Activated naive CD8-positive, alpha-beta T cell (primary cell): ENCODE measurements around the gene RAB24.
"Not testable (repeated sequence)": the region's sequence is repeated elsewhere in the genome, so short reads cannot be mapped to it uniquely, and the experiment has no call there.

Source experiments
- H3K27ac Mint-ChIP-seq: one replicate; pipeline ENCODE4 v1.8.0; 2021; ENCODE audit warnings: mixed read lengths
- H3K27me3 Mint-ChIP-seq: one replicate; pipeline ENCODE4 v1.8.0; 2021; ENCODE audit warnings: mixed read lengths
- H3K36me3 Mint-ChIP-seq: one replicate; pipeline ENCODE4 v1.8.0; 2021; ENCODE audit warnings: mixed read lengths
- H3K4me1 Mint-ChIP-seq: one replicate; pipeline ENCODE4 v1.8.0; 2021; ENCODE audit warnings: low read depth, mixed read lengths
- H3K4me3 Mint-ChIP-seq: one replicate; pipeline ENCODE4 v1.8.0; 2021; ENCODE audit warnings: mild to moderate bottlenecking, mixed read lengths
- H3K9me3 Mint-ChIP-seq: one replicate; pipeline ENCODE4 v1.8.0; 2021; ENCODE audit warnings: low read depth, mixed read lengths

Gene RAB24

GRCh38 chr5:177309351-177310191 is 6.1 kb upstream of the RAB24 start:
- no peaks in the 10 kb centered on the region for H3K27me3 Mint-ChIP-seq
- H3K36me3 Mint-ChIP-seq: peaks cover 8% of the 10 kb centered on the region
- H3K4me1 Mint-ChIP-seq: peaks cover 44% of the 10 kb centered on the region
- H3K27ac Mint-ChIP-seq: peak overlapping the region; percentile 22
- H3K4me3 Mint-ChIP-seq: peak overlapping the region; percentile 62
- H3K9me3 Mint-ChIP-seq: no peaks in the 10 kb centered on the region

GRCh38 chr5:177308740-177309139 is 5.2 kb upstream of the RAB24 start:
- H3K4me3 Mint-ChIP-seq: no peak overlapping the region
- H3K9me3 Mint-ChIP-seq: no peaks in the 10 kb centered on the region
- H3K36me3 Mint-ChIP-seq: peaks cover 8% of the 10 kb centered on the region
- no peak overlapping the region for H3K27ac Mint-ChIP-seq
- H3K27me3 Mint-ChIP-seq: no peaks in the 10 kb centered on the region
- peaks cover 47% of the 10 kb centered on the region for H3K4me1 Mint-ChIP-seq

DNA sequence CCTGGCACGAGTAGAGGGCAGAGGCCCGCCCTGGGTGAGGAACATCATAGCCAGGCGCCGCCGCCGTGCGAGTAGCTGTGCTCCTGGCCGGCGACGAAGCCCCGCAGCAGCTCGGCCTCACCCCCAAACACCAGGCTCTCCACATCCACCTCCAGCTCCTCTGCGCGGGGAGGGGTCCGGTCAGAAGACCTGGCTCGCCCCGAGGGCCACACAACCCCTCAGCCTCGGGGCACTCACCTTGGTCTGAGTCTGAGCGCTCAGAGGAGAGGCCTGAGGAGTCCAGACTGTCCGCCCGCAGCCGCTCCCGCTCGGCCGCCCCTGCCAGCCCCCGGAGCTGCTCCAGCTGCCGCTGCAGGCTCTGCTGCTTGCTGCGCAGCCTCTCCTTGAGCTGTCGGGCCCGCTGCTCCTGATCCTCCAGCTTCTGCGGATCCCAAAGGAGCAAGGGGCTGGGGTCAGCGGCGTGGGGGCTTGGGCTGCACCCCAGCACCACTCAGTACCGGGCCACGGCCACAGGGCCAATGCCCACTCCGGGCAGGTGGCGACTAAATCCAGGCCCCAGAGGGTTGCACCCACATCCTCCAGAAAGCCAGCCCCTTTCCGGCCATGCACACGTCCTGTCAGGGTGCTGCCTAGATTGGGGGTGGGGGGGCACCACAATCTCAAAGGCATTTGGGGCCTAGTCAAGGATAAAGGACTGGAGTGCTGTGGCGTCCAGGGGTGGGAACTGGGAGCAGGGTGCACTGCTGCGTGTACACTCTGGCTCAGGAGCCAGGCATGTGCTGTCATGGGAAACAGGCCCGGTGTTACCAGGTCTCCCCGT is 4.2 kb upstream of the RAB24 start:
- Mint-ChIP-seq H3K36me3 (peaks cover 8% of the 10 kb centered on the region), H3K4me3 (no peak overlapping the region), H3K27me3 (no peaks in the 10 kb centered on the region), H3K9me3 (no peaks in the 10 kb centered on the region), H3K27ac (no peak overlapping the region), H3K4me1 (peaks cover 47% of the 10 kb centered on the region)

- Mint-ChIP-seq H3K27ac (peak overlapping the region; percentile 43), H3K36me3 (peaks cover 8% of the 10 kb centered on the region), H3K27me3 (no peaks in the 10 kb centered on the region), H3K4me3 (peak overlapping the region; percentile 9), H3K4me1 (peaks cover 49% of the 10 kb centered on the region), H3K9me3 (no peaks in the 10 kb centered on the region)
Measured at GRCh38 chr5:177306674-177307543, 3.4 kb upstream of the RAB24 start.

- not testable (repeated sequence) for H3K36me3 Mint-ChIP-seq, H3K9me3 Mint-ChIP-seq, H3K27me3 Mint-ChIP-seq
- peak overlapping the region; percentile 98 for H3K4me3 Mint-ChIP-seq
- H3K27ac Mint-ChIP-seq: peak overlapping the region; percentile 58
- peaks cover 57% of the 10 kb centered on the region for H3K4me1 Mint-ChIP-seq
Measured at GRCh38 chr5:177306103-177306640, 2.7 kb upstream of the RAB24 start.

DNA sequence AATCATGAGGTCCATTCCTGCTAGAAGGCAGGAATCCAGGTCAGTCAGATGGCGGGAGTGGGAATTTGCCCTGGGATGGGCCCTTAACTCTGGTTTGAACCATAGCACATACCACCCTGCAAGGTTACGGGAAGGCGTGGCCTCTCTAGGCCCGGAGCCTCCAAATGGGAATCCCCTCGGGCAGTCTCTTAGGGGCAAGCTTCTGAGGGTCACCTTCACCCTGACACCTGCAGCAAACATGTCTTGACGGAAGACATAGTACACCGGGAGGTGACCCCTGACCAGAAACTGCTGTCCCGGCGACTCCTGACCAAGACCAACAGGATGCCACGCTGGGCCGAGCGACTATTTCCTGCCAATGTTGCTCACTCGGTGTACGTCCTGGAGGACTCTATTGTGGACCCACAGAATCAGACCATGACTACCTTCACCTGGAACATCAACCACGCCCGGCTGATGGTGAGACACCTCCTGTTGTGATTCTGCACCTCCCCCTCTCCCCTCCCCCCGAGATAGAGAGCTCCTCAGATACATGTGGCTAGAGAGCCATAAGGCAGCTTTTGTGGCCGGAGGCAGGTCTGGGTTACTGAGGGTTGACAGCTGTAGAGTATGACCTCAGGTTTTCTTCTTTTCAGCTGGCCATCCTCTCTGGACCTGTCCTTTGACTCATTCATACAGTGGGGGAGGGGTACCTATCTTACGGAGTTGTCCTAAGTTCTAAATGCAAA is 1.0 kb upstream of the RAB24 start:
- peaks cover 8% of the 10 kb centered on the region for H3K36me3 Mint-ChIP-seq

GRCh38 chr5:177303925-177304391 is 439 bp upstream of the RAB24 start:
- Mint-ChIP-seq H3K36me3 (peaks cover 8% of the 10 kb centered on the region), H3K4me3 (peak overlapping the region; percentile 98), H3K27ac (peak overlapping the region; percentile 91), H3K4me1 (peaks cover 61% of the 10 kb centered on the region), H3K27me3 (no peaks in the 10 kb centered on the region), H3K9me3 (no peaks in the 10 kb centered on the region)

More for the DNA sequence above, 1.0 kb upstream of the RAB24 start:
- Mint-ChIP-seq H3K27me3 (no peaks in the 10 kb centered on the region), H3K4me3 (peak overlapping the region; percentile 98), H3K27ac (peak overlapping the region; percentile 91), H3K9me3 (no peaks in the 10 kb centered on the region), H3K4me1 (peaks cover 60% of the 10 kb centered on the region)

- Mint-ChIP-seq H3K36me3 (peaks cover 8% of the 10 kb centered on the region), H3K27me3 (no peaks in the 10 kb centered on the region), H3K27ac (peak overlapping the region; percentile 81), H3K4me1 (peaks cover 66% of the 10 kb centered on the region), H3K4me3 (peak overlapping the region; percentile 98), H3K9me3 (no peaks in the 10 kb centered on the region)
Measured at GRCh38 chr5:177302354-177303110, 987 bp downstream of the RAB24 start.

GRCh38 chr5:177301503-177302165 is 1.9 kb downstream of the RAB24 start:
- Mint-ChIP-seq H3K27ac (peak overlapping the region; percentile 81), H3K4me1 (peaks cover 67% of the 10 kb centered on the region), H3K36me3 (peaks cover 8% of the 10 kb centered on the region), H3K4me3 (peak overlapping the region; percentile 98), H3K9me3 (no peaks in the 10 kb centered on the region), H3K27me3 (no peaks in the 10 kb centered on the region)

GRCh38 chr5:177300951-177301350 is 2.6 kb downstream of the RAB24 start:
- Mint-ChIP-seq H3K9me3 (no peaks in the 10 kb centered on the region), H3K27ac (peak overlapping the region; percentile 94), H3K4me1 (peaks cover 69% of the 10 kb centered on the region), H3K27me3 (no peaks in the 10 kb centered on the region), H3K36me3 (peaks cover 6% of the 10 kb centered on the region), H3K4me3 (peak overlapping the region; percentile 76)

DNA sequence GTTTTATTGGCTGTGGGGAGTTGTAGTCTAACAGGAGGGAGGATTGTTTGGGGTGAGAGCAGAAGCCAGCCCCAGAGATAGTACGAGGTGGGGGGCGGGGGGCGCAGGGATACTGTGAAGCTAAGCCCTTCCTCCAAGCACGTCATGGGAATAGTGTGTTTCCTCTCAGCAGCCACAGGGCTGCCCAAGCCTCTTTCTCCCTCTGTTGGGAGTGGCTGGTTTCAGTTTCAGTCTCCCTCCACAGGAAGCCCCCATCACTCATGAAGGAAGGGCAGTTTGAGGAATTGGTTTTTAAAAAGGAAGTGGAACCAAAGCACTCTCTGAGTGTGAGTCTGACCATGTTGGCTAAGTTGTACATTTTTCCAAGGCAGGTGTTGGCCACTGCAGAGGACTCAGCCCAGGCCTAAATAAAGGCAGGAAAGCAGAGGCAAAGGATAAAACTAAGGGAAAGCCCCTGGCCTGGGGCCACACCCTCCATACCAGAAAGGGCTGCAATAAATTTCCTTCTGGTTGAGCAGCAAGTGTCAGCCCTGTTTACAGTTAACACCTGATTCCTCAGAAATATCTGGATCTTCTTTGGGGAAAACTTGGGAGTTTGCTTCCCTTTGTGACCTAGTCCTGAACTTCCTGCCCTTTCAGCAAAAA is 3.2 kb downstream of the RAB24 start:
- H3K4me1 Mint-ChIP-seq: peaks cover 70% of the 10 kb centered on the region
- H3K4me3 Mint-ChIP-seq: peak overlapping the region; percentile 76

DNA sequence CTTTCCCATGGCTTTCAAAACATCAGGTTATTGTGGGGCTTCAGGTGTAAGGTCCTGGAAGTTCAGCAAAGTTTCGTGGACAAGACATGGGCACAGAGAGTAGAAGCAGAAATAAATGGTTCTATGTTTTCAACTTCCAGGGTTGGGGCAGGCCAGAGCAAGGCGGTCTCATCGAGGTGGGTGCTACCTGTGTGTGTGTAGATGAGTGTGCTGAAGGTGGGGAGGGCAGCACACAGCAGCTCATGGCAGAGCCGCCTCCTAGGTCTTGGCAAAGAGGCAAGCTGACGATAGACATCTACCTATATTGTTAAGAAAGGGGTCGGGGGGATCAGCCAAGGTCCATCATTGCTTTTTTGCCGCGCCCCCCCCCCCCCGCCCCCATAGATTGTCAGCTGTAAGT is 3.8 kb downstream of the RAB24 start:
- Mint-ChIP-seq H3K36me3 (peaks cover 4% of the 10 kb centered on the region), H3K4me1 (peaks cover 66% of the 10 kb centered on the region), H3K4me3 (peak overlapping the region; percentile 59), H3K27me3 (no peaks in the 10 kb centered on the region), H3K27ac (peak overlapping the region; percentile 76), H3K9me3 (no peaks in the 10 kb centered on the region)

More for the DNA sequence above, 3.2 kb downstream of the RAB24 start:
- peaks cover 5% of the 10 kb centered on the region for H3K36me3 Mint-ChIP-seq
- H3K9me3 Mint-ChIP-seq: no peaks in the 10 kb centered on the region
- peak overlapping the region; percentile 94 for H3K27ac Mint-ChIP-seq
- H3K27me3 Mint-ChIP-seq: no peaks in the 10 kb centered on the region
